Measurements from ENCODE around the gene RIPPLY3. TPM values are rescaled to one million over a fixed set of nuclear protein-coding genes. Genes with fewer than 3 reads are reported as not detected.
"Not testable (repeated sequence)": the region's sequence is repeated elsewhere in the genome, so short reads cannot be mapped to it uniquely, and the experiment has no call there.

Gene RIPPLY3
- total RNA-seq, 2 experiments from 2014 or later: not detected

GRCh38 chr21:37041706-37042271 is 35.3 kb downstream of the RIPPLY3 start:
- no peak for ATAC-seq (ENCODE audit: low read depth)
- POLR2A ChIA-PET: no interaction called here
- Mint-ChIP-seq H3K27me3 (peaks cover 9% of the 10 kb centered on the region), H3K36me3 (no peaks in the 10 kb centered on the region), H3K27ac (no peak overlapping the region), H3K4me3 (no peak overlapping the region), H3K9me3 (no peaks in the 10 kb centered on the region), H3K4me1 (peaks cover 14% of the 10 kb centered on the region)
- no peak for DNase-seq

GRCh38 chr21:37043818-37044217 is 37.3 kb downstream of the RIPPLY3 start:
- Mint-ChIP-seq H3K36me3 (peaks cover 3% of the 10 kb centered on the region), H3K27me3 (peaks cover 27% of the 10 kb centered on the region), H3K4me3 (no peak overlapping the region), H3K4me1 (peaks cover 14% of the 10 kb centered on the region), H3K9me3 (no peaks in the 10 kb centered on the region), H3K27ac (no peak overlapping the region)
- POLR2A ChIA-PET: no interaction called here
- ATAC-seq (ENCODE audit: low read depth) (no peak), DNase-seq (no peak)

GRCh38 chr21:37044643-37045042 is 38.1 kb downstream of the RIPPLY3 start:
- no peaks in the 10 kb centered on the region for H3K9me3 Mint-ChIP-seq
- no peak overlapping the region for H3K27ac Mint-ChIP-seq
- H3K4me3 Mint-ChIP-seq: peak overlapping the region; percentile 39
- peaks cover 31% of the 10 kb centered on the region for H3K27me3 Mint-ChIP-seq
- DNase-seq (no peak), ATAC-seq (ENCODE audit: low read depth) (no peak)
- H3K4me1 Mint-ChIP-seq: peaks cover 14% of the 10 kb centered on the region
- peaks cover 3% of the 10 kb centered on the region for H3K36me3 Mint-ChIP-seq
- POLR2A ChIA-PET: interaction anchor here (0.6 kb wide), 1 partner anchor 15 kb away, joined by 4 read pairs; no protein-coding TSS in a partner anchor

GRCh38 chr21:37045149-37045548 is 38.6 kb downstream of the RIPPLY3 start:
- Mint-ChIP-seq H3K27me3 (peaks cover 36% of the 10 kb centered on the region), H3K4me3 (peak overlapping the region; percentile 50), H3K9me3 (no peaks in the 10 kb centered on the region), H3K4me1 (peaks cover 14% of the 10 kb centered on the region), H3K36me3 (peaks cover 3% of the 10 kb centered on the region), H3K27ac (no peak overlapping the region)
- no peak for DNase-seq
- ATAC-seq (ENCODE audit: low read depth): peak; percentile 95
- POLR2A ChIA-PET: interaction anchor here (0.6 kb wide), 1 partner anchor 14 kb away, joined by 4 read pairs; no protein-coding TSS in a partner anchor

- H3K9me3 Mint-ChIP-seq: no peaks in the 10 kb centered on the region
- POLR2A ChIA-PET: no interaction called here
- DNase-seq (no peak), ATAC-seq (ENCODE audit: low read depth) (no peak)
- H3K4me1 Mint-ChIP-seq: peaks cover 14% of the 10 kb centered on the region
- H3K4me3 Mint-ChIP-seq: no peak overlapping the region
- peaks cover 3% of the 10 kb centered on the region for H3K36me3 Mint-ChIP-seq
- H3K27ac Mint-ChIP-seq: no peak overlapping the region
- H3K27me3 Mint-ChIP-seq: peaks cover 40% of the 10 kb centered on the region
Observed at GRCh38 chr21:37045556-37045955, 39.1 kb downstream of the RIPPLY3 start.

GRCh38 chr21:37047079-37047478 is 40.6 kb downstream of the RIPPLY3 start:
- DNase-seq: no peak
- peaks cover 3% of the 10 kb centered on the region for H3K36me3 Mint-ChIP-seq
- no peak overlapping the region for H3K4me3 Mint-ChIP-seq
- POLR2A ChIA-PET: no interaction called here
- H3K27me3 Mint-ChIP-seq: peaks cover 40% of the 10 kb centered on the region
- no peak overlapping the region for H3K27ac Mint-ChIP-seq
- H3K9me3 Mint-ChIP-seq: no peaks in the 10 kb centered on the region
- peaks cover 14% of the 10 kb centered on the region for H3K4me1 Mint-ChIP-seq
- ATAC-seq (ENCODE audit: low read depth): no peak

GRCh38 chr21:37049741-37050140 is 43.2 kb downstream of the RIPPLY3 start:
- DNase-seq; POLR2A ChIA-PET; ATAC-seq (ENCODE audit: low read depth); H3K4me3 Mint-ChIP-seq; H3K36me3 Mint-ChIP-seq; H3K9me3 Mint-ChIP-seq; H3K27ac Mint-ChIP-seq: not testable (repeated sequence)
- peaks cover 11% of the 10 kb centered on the region for H3K4me1 Mint-ChIP-seq
- peaks cover 40% of the 10 kb centered on the region for H3K27me3 Mint-ChIP-seq

GRCh38 chr21:37055271-37055855 is 48.9 kb downstream of the RIPPLY3 start:
- H3K27me3 Mint-ChIP-seq: peaks cover under 1% of the 10 kb centered on the region

GRCh38 chr21:37057614-37058013 is 51.1 kb downstream of the RIPPLY3 start:
- no peak overlapping the region for H3K27ac Mint-ChIP-seq
- H3K36me3 Mint-ChIP-seq: no peaks in the 10 kb centered on the region
- ATAC-seq (ENCODE audit: low read depth): no peak
- no peak for DNase-seq
- H3K4me3 Mint-ChIP-seq: no peak overlapping the region
- POLR2A ChIA-PET: no interaction called here
- H3K27me3 Mint-ChIP-seq: no peaks in the 10 kb centered on the region
- H3K4me1 Mint-ChIP-seq: peaks cover 9% of the 10 kb centered on the region
- no peaks in the 10 kb centered on the region for H3K9me3 Mint-ChIP-seq

More at GRCh38 chr21:37055271-37055855, 48.9 kb downstream of the RIPPLY3 start:
- Mint-ChIP-seq H3K4me3 (no peak overlapping the region), H3K36me3 (no peaks in the 10 kb centered on the region), H3K27ac (no peak overlapping the region), H3K4me1 (peaks cover 1% of the 10 kb centered on the region), H3K9me3 (no peaks in the 10 kb centered on the region)
- ATAC-seq (ENCODE audit: low read depth): no peak
- POLR2A ChIA-PET: no interaction called here
- DNase-seq: no peak

GRCh38 chr21:37058261-37058660 is 51.8 kb downstream of the RIPPLY3 start:
- no peak for ATAC-seq (ENCODE audit: low read depth)
- H3K27ac Mint-ChIP-seq: no peak overlapping the region
- no peak overlapping the region for H3K4me3 Mint-ChIP-seq

GRCh38 chr21:37059181-37059580 is 52.7 kb downstream of the RIPPLY3 start:
- H3K27ac Mint-ChIP-seq: no peak overlapping the region

More at GRCh38 chr21:37058261-37058660, 51.8 kb downstream of the RIPPLY3 start:
- H3K36me3 Mint-ChIP-seq: no peaks in the 10 kb centered on the region
- DNase-seq: no peak
- H3K9me3 Mint-ChIP-seq: no peaks in the 10 kb centered on the region
- no peaks in the 10 kb centered on the region for H3K27me3 Mint-ChIP-seq
- peaks cover 9% of the 10 kb centered on the region for H3K4me1 Mint-ChIP-seq
- POLR2A ChIA-PET: no interaction called here

GRCh38 chr21:37060296-37060695 is 53.8 kb downstream of the RIPPLY3 start:
- no peak for DNase-seq
- POLR2A ChIA-PET: no interaction called here
- Mint-ChIP-seq H3K27me3 (no peaks in the 10 kb centered on the region), H3K36me3 (peaks cover 2% of the 10 kb centered on the region), H3K27ac (no peak overlapping the region), H3K4me1 (peaks cover 9% of the 10 kb centered on the region), H3K9me3 (no peaks in the 10 kb centered on the region), H3K4me3 (no peak overlapping the region)
- no peak for ATAC-seq (ENCODE audit: low read depth)

More at GRCh38 chr21:37059181-37059580, 52.7 kb downstream of the RIPPLY3 start:
- POLR2A ChIA-PET: interaction anchor here (0.6 kb wide), 1 partner anchor 14 kb away, joined by 4 read pairs; no protein-coding TSS in a partner anchor
- Mint-ChIP-seq H3K36me3 (no peaks in the 10 kb centered on the region), H3K9me3 (no peaks in the 10 kb centered on the region), H3K27me3 (no peaks in the 10 kb centered on the region), H3K4me1 (peaks cover 9% of the 10 kb centered on the region), H3K4me3 (no peak overlapping the region)
- DNase-seq: no peak
- no peak for ATAC-seq (ENCODE audit: low read depth)

GRCh38 chr21:37061926-37062592 is 55.6 kb downstream of the RIPPLY3 start:
- POLR2A ChIA-PET: no interaction called here
- Mint-ChIP-seq H3K27ac (no peak overlapping the region), H3K9me3 (no peaks in the 10 kb centered on the region), H3K4me1 (peaks cover 9% of the 10 kb centered on the region), H3K36me3 (peaks cover 2% of the 10 kb centered on the region), H3K4me3 (no peak overlapping the region), H3K27me3 (no peaks in the 10 kb centered on the region)
- peak; percentile 42 for ATAC-seq (ENCODE audit: low read depth)
- no peak for DNase-seq

GRCh38 chr21:37062593-37062935 is 56.1 kb downstream of the RIPPLY3 start:
- no peak for ATAC-seq (ENCODE audit: low read depth)
- POLR2A ChIA-PET: no interaction called here
- Mint-ChIP-seq H3K27me3 (no peaks in the 10 kb centered on the region), H3K36me3 (peaks cover 2% of the 10 kb centered on the region), H3K9me3 (no peaks in the 10 kb centered on the region), H3K4me3 (no peak overlapping the region), H3K4me1 (peaks cover 9% of the 10 kb centered on the region), H3K27ac (no peak overlapping the region)
- no peak for DNase-seq
